RKO (cell line): ENCODE data around the gene LRIF1.
"Not testable (repeated sequence)": the region's sequence is repeated elsewhere in the genome, so short reads cannot be mapped to it uniquely, and the experiment has no call there.

Experiments
- DNase-seq: peaks from one replicate; pipeline ENCODE4 v3.0.0-alpha.2; 2016; ENCODE audit warnings: low spot score

Gene LRIF1

GRCh38 chr1:110948038-110948810 is 15.5 kb downstream of the LRIF1 start:
- no peak for DNase-seq

DNA sequence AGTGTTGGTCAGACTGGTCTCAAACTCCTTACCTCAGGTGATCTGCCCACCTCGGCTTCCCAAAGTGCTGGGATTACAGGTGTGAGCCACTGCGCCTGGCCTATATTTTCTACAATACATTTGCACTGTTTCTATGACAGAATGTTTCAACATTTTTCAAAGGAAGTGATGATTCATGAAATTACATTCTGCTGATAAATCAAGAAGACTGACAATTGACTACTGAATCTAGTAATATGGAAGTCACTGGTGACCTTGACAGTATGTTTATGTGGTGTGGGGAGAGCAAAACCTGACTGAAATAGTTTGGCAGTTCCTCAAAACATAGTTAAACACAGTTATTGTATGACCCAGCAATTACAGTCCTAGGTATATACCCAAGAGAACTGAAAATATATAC is 18.1 kb downstream of the LRIF1 start:
- DNase-seq: peak; percentile 25

- no peak for DNase-seq
Measured at GRCh38 chr1:110944806-110945205, 18.9 kb downstream of the LRIF1 start.

DNA sequence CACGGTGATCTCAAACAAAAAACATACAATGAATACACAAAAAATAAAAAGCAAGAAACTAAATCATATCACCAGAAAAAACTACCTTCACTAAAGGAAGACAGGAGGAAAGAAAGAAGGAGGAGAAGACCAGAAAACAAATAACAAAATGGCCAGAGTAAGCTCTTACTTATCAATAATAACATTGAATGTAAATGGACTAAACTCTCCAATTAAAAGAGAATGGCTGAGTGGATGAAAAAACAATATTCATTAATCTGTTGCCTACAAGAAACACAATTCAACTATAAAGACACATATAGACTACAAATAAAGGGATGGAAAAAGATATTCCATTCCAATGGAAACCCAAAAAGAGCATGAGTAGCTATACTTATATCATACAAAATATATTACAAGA is 27.2 kb downstream of the LRIF1 start:
- no peak for DNase-seq

- not testable (repeated sequence) for DNase-seq
Measured at GRCh38 chr1:110931097-110931496, 32.6 kb downstream of the LRIF1 start.

DNA sequence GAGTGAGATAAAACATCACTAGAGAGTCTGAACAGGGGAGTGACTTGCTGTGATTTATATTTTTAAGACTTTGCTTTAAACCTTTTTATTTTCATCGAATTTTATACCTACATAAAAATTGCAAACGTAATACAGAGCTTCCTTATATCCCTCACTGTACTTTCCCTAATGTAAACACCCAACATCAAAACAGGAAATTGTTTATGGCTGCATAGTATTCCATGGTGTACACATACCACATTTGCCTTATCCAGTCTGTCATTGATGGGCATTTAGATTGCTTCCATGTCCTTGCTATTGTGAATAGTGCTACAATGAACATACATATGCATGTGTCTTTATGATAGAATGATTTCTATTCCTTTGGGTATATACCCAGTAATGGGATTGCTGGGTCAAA is 34.8 kb downstream of the LRIF1 start:
- no peak for DNase-seq

DNA sequence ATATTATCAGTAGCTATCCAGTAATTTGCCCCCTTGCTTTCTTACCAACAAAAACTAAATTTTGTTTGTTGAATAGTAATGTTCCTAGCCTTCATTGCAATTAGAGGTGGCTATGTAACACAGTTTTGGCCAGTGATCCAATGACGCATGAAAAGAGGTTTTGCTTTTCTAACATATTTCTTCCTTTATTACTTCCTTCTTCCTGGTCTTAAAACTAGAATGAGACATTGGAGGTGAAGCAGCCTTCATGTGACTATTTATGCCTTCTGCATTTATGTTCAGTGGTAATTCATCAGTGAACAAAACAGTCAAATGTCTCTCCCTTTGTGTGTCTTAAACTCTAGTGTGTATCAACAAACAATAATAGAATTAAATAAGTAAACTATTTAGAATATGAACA is 35.5 kb downstream of the LRIF1 start:
- DNase-seq: no peak

- peak; percentile 16 for DNase-seq
Measured at GRCh38 chr1:110927484-110928075, 36.1 kb downstream of the LRIF1 start.

DNA sequence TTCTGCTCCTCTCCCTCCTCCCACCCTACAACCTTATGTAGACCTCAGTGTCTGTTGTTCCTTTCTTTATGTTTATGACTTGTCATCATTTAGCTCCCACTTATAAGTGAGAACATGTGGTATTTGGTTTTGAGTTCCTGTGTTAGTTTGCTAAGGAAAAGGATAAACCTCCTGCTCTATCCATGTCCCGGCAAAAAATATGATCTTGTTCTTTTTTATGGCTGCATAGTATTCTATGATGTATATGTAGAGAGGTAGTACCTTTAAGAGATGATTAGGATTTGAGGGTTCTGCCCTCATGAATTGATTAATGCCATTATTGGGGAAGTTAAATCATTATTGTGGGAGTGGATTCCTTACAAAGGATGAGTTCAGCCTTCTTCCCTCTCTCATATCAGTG is 41.8 kb downstream of the LRIF1 start:
- no peak for DNase-seq

DNA sequence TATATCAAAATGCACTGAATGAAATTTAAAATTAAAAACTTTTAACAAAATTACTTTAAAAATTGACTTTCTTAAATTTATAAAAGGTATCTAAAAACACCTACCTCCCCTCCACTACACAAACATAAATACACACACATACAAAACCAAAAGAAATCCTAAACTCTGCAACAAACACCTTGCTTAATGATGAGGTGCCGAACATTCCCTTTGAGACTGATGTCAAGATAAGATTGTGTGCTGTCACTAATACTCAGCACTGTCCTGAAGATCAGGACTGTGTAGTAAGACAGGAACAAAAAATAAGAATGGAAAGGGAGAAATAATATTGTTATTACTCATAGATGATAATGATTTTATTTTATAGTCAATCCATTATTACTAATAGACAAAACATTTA is 45.7 kb downstream of the LRIF1 start:
- no peak for DNase-seq

GRCh38 chr1:110916669-110917306 is 46.9 kb downstream of the LRIF1 start:
- peak; percentile 60 for DNase-seq

DNA sequence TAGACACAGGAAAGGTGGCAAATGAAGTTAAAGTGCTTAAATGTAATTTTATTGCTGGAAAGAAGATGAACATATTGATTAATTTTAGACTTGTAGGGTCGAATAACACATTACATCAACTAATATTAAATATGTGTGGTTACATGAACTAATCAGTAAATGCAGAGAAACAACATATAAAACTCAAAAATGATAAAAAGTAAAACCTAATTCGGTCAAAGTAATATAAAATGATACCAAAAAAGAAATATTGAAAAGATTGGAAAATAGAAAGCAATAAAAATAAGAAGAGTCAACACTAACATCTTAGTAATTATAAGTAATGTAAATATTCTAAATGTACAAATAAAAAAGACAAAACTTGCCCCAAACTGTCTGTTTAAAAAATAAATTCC is 47.5 kb downstream of the LRIF1 start:
- DNase-seq: no peak

GRCh38 chr1:110915804-110916203 is 47.9 kb downstream of the LRIF1 start:
- DNase-seq: no peak

- no peak for DNase-seq
Measured at GRCh38 chr1:110914676-110915075, 49.0 kb downstream of the LRIF1 start.

DNA sequence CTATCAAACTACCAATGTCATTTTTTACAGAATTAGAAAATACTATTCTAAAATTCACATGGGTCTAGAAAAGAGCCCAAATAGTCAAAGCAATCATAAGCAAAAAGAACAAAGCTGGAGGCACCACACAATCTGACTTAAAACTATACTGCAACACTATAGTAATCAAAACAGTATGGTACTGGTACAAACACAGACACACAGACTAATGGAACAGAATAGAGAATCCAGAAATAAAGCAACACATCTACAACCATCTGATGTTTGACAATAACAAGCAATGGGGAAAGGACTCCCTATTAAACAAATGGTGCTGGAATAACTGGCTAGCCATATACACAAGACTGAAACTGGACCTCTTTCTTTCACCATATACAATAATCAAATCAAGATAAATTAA is 50.9 kb downstream of the LRIF1 start:
- no peak for DNase-seq

- no peak for DNase-seq
Measured at GRCh38 chr1:110903853-110904500, 59.7 kb downstream of the LRIF1 start.

DNA sequence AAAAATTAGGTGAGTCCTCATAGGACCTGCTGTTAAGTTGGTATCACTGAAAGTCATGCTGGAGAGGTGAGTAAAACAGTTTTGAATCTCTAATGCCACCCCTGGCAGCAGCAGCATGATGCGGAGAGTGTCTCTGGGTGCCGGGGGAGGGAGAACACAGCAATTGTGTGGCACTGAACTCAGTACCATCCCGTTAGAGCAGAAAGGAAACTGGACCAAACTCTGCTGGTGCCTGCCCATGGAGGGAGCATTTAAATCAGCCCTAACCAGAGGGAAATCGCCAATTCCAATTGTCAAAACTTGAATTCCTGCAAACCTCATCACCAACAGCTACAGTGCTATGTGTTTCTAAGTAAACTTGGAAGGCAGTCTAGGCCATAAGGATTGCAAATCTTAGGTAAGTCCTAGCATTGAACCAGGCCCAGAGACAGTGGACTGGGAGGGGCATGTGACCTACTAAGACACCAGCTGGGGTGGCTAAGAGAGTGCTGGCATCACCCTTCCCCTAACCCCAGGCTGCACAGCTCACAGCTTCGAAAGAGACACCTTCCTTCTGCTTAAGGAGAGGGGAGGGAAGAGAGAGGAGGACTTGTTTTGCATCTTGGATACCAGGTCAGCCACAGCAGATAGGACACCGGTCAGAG is 60.8 kb downstream of the LRIF1 start:
- DNase-seq: no peak

DNA sequence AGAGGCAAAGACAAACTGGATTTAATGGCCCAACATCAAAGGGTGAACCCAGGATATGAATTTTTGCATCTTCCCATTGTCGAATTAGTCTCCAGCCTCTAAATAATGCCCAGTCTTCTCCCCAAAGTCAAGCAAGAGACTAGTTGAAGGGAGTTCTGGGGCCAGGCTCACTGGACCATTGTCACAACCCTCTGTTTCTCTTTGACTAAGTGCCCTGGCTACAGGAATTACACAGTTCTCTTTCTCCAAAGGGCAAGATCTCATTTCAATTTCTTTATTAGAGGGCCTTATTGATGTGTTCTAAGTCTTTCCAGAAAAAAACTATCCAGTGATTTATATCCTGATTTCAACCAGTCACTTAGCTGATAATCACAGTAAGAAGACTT is 64.3 kb downstream of the LRIF1 start:
- DNase-seq: no peak

- no peak for DNase-seq
Measured at GRCh38 chr1:110898734-110899457, 64.8 kb downstream of the LRIF1 start.

DNA sequence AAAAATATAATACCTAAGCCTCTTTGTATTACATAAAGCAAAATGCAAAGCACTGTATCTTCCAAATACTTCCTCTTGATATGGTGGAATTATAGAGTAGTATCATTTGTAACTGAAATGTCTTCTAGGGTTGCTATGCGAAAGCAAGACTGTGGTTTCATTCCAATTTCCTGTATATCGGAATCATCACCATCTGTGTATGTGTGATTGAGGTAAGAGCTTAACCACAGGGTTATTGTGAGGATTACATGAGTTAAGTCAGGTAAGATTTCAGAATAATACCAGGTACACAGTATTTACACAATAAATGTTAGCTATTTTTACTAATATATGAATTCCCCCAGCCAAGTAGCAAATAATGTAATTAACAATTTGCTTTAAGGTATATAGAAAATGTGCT is 66.0 kb downstream of the LRIF1 start:
- no peak for DNase-seq
